NCI-H2081 (cell line): ENCODE results near the gene SLC7A8.
"Not testable (repeated sequence)": the region's sequence is repeated elsewhere in the genome, so short reads cannot be mapped to it uniquely, and the experiment has no call there.

Source experiments
- DNase-seq, 2 experiments: peaks; one replicate each; lab custom pipeline; 2025; lab: John Stamatoyannopoulos, UW

The SLC7A8 gene

GRCh38 chr14:23183479-23183878, at the start of gene SLC7A8:
SLC7A8 (minus strand) TSS chr14:23183660; CDS start chr14:23182914, 746 bp downstream.
- no peak for DNase-seq

- not testable (repeated sequence) for DNase-seq
These were observed 48.9 kb upstream of the SLC7A8 start for GRCh38 chr14:23232241-23232808.

- DNase-seq: no peak
These were observed 45.4 kb upstream of the SLC7A8 start for GRCh38 chr14:23228812-23229211.

- no peak for DNase-seq
These were observed 44.1 kb upstream of the SLC7A8 start for GRCh38 chr14:23227566-23227965.

- DNase-seq: not testable (repeated sequence)
These were observed 41.5 kb upstream of the SLC7A8 start for GRCh38 chr14:23224958-23225357.

- no peak for DNase-seq
These were observed 35.6 kb upstream of the SLC7A8 start for GRCh38 chr14:23219075-23219474.

GRCh38 chr14:23217032-23218020, 33.9 kb upstream of the SLC7A8 start:
- DNase-seq: no peak

- no peak for DNase-seq
These were observed 32.0 kb upstream of the SLC7A8 start for GRCh38 chr14:23215421-23215820.

- DNase-seq: no peak
These were observed 26.4 kb upstream of the SLC7A8 start for GRCh38 chr14:23209651-23210423.

GRCh38 chr14:23208324-23208723, 24.9 kb upstream of the SLC7A8 start:
- DNase-seq: no peak

- no peak for DNase-seq
These were observed 23.7 kb upstream of the SLC7A8 start for GRCh38 chr14:23207146-23207540.

- DNase-seq: no peak
These were observed 23.1 kb upstream of the SLC7A8 start for GRCh38 chr14:23206422-23207145.

- DNase-seq: no peak
These were observed 18.5 kb upstream of the SLC7A8 start for GRCh38 chr14:23202001-23202400.

GRCh38 chr14:23199141-23199540, 15.7 kb upstream of the SLC7A8 start:
- DNase-seq: not testable (repeated sequence)

- not testable (repeated sequence) for DNase-seq
These were observed 13.0 kb upstream of the SLC7A8 start for GRCh38 chr14:23196487-23196886.

- DNase-seq: no peak
These were observed 12.2 kb upstream of the SLC7A8 start for GRCh38 chr14:23195552-23196101.

GRCh38 chr14:23193432-23193831, 10.0 kb upstream of the SLC7A8 start:
- no peak for DNase-seq

- no peak for DNase-seq
These were observed 4.5 kb upstream of the SLC7A8 start for GRCh38 chr14:23187925-23188324.

GRCh38 chr14:23186913-23187654, 3.6 kb upstream of the SLC7A8 start:
- DNase-seq: peak; percentile 6 to 24

- no peak for DNase-seq
These were observed 1.6 kb upstream of the SLC7A8 start for GRCh38 chr14:23185063-23185462.

GRCh38 chr14:23183158-23183470, 346 bp downstream of the SLC7A8 start:
- DNase-seq: no peak
